HL-60/S4 (cell line): Measurements from ENCODE around the gene POLE.

Experiments used
- in situ Hi-C: fragments of 300-500 bp; cut with MboI; formaldehyde crosslinking; loops from 2 replicates; pipeline ENCODE4 v1.14.3; 2022; ENCODE audit warnings: low sequenced_read_pairs

POLE gene

GRCh38 chr12:132617822-132618682 is 69.1 kb downstream of the POLE start:
- in situ Hi-C loops, result loop anchor here (5.0 kb wide), 1 partner anchor 201 kb away; no protein-coding TSS in a partner anchor

GRCh38 chr12:132617135-132617701 is 69.9 kb downstream of the POLE start:
- in situ Hi-C loops, result loop anchor here (5.0 kb wide), 1 partner anchor 200 kb away; no protein-coding TSS in a partner anchor

GRCh38 chr12:132615579-132616038 is 71.5 kb downstream of the POLE start:
- in situ Hi-C loops, result loop anchor here (5.0 kb wide), 1 partner anchor 198 kb away; no protein-coding TSS in a partner anchor

- in situ Hi-C loops, result loop anchor here (5.0 kb wide), 1 partner anchor 198 kb away; no protein-coding TSS in a partner anchor
Observed at GRCh38 chr12:132614861-132615578, 72.1 kb downstream of the POLE start.

GRCh38 chr12:132614029-132614428 is 73.1 kb downstream of the POLE start:
- in situ Hi-C loops, result no loop called here

- in situ Hi-C loops, result no loop called here
Observed at GRCh38 chr12:132611620-132612019, 75.5 kb downstream of the POLE start.

GRCh38 chr12:132610866-132611602 is 76.1 kb downstream of the POLE start:
- in situ Hi-C loops, result no loop called here

GRCh38 chr12:132610051-132610759 is 76.9 kb downstream of the POLE start, which contains the start of gene LRCOL1:
LRCOL1 (minus strand) TSS chr12:132610582; CDS start chr12:132606251, 4,331 bp downstream.
- in situ Hi-C loops, result no loop called here

GRCh38 chr12:132608231-132609171 is 78.6 kb downstream of the POLE start:
- in situ Hi-C loops, result no loop called here

GRCh38 chr12:132606927-132607326 is 80.2 kb downstream of the POLE start:
- in situ Hi-C loops, result no loop called here

- in situ Hi-C loops, result no loop called here
Observed at GRCh38 chr12:132606466-132606865, 80.7 kb downstream of the POLE start.

GRCh38 chr12:132605892-132606291 is 81.2 kb downstream of the POLE start:
- in situ Hi-C loops, result no loop called here

GRCh38 chr12:132604668-132605441 is 82.3 kb downstream of the POLE start:
- in situ Hi-C loops, result no loop called here

GRCh38 chr12:132604151-132604618 is 83.0 kb downstream of the POLE start:
- in situ Hi-C loops, result no loop called here

- in situ Hi-C loops, result no loop called here
Observed at GRCh38 chr12:132603240-132604150, 83.6 kb downstream of the POLE start.

GRCh38 chr12:132602572-132603239 is 84.4 kb downstream of the POLE start:
- in situ Hi-C loops, result no loop called here
